HG03342 (cell line): ENCODE data around the gene CTSA.
"Not testable (repeated sequence)": the region's sequence is repeated elsewhere in the genome, so short reads cannot be mapped to it uniquely, and the experiment has no call there.

ENCODE experiments used
- ATAC-seq: cut with Tn5 transposase; IDR thresholded peaks from one replicate; pipeline ENCODE4 v1.9.1; 2021; ENCODE audit warnings: mild to moderate bottlenecking, moderate library complexity; ENCODE audit not compliant: unreplicated experiment

CTSA gene

GRCh38 chr20:45911486-45912343 lies 20.6 kb downstream of the CTSA start, which contains the start of gene PLTP:
Gene PLTP, minus strand, starts transcription at chr20:45912155. Its CDS starts 703 bp downstream, at chr20:45911452.
- ATAC-seq, result no peak

- no peak for ATAC-seq
Observed at GRCh38 chr20:45912344-45912682, 21.2 kb downstream of the CTSA start.

DNA sequence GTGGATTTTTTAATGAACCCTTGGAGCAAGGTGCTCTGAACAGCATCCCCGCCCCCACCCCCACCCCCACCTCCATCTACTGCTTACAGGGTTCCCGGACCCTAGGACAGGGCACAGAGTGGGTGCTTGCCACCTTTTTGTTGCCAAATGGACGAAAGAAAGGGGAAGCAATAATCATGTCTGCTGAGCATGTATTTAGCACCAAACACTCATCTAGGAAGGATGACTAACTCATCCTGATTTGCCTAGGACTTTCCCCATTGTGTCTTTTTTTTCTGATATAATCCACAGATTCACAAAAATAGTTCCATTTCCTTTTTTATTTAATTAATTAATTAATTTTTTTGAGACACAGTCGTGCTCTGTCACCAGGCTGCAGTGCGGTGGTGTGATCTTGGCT lies 22.0 kb downstream of the CTSA start:
- no peak for ATAC-seq

- no peak for ATAC-seq
Observed at GRCh38 chr20:45917790-45918141, 26.6 kb downstream of the CTSA start.

GRCh38 chr20:45918182-45918737 lies 27.1 kb downstream of the CTSA start:
- ATAC-seq, result no peak

DNA sequence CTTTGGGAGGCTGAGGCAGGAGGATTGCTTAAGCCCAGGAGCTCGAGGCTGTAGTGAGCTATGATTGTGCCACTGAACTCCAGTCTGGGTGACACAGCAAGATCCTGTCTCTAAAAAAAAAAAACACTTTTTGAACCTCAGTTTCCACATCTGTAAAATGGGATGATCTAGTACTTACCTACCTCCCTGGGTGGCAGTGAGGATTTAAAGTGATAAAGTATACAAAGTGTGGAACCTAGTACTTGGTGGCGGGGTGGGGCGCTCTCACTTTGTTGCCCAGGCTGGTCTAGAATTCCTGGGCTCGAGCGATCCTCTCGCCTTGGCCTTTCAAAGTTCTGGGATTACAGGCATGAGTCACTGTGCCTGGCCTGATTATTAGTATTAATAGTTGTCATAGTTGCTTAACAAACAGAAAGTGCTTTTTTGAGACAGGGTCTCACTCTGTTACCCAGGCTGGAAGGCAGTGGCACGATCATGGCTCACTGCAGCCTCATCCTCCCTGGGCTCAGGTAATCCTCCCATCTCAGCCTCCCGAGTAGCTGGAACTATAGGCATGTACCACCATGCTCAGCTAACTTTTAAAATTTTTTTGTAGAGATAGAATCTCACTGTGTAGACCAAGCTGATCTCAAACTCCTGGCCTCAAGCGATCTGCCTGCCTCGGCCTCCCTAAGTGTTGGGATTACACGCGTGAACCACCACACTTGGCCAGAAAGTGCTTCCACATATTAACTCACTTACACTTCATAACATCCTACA lies 27.8 kb downstream of the CTSA start:
- ATAC-seq, result no peak

DNA sequence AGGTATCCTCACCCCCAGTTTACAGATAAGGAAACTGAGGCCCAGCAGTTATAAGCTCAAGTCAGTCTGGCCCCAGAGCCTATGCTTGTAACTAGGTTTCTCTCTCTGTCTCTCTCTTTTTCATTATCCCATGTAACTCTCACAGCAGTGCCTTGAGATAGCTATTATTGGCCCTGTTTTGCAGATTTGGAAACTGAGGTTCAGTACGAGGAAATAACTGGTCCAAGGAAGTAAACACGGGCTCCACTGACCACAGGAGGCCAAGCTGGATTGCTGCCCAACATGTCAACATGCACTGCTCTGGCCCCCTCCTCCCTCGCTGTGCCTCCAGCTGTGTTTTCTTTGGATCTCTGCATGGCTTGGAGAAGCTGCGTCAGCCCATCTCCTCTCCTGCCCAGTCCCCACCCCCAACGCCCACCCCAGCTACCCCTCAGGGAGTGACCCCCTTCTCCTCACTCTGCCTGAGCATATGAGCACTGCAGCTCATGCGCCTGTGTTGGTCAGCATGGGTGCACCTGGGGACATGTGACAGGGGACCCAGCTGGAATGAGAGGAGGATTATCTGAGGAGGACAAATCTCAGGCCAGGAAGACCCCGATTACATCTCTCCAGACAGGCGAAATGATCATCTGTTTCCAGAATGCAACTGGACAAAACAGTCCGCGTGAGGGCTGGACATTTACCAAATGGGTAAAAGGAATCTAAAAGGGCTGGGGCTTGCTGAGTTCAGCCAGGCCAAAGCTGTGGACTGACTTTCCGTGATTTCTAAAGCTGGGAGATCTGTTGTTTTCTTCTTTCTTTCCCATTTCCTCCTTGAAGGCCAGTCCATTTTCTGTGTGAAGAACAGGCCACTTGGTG lies 28.6 kb downstream of the CTSA start:
- no peak for ATAC-seq

DNA sequence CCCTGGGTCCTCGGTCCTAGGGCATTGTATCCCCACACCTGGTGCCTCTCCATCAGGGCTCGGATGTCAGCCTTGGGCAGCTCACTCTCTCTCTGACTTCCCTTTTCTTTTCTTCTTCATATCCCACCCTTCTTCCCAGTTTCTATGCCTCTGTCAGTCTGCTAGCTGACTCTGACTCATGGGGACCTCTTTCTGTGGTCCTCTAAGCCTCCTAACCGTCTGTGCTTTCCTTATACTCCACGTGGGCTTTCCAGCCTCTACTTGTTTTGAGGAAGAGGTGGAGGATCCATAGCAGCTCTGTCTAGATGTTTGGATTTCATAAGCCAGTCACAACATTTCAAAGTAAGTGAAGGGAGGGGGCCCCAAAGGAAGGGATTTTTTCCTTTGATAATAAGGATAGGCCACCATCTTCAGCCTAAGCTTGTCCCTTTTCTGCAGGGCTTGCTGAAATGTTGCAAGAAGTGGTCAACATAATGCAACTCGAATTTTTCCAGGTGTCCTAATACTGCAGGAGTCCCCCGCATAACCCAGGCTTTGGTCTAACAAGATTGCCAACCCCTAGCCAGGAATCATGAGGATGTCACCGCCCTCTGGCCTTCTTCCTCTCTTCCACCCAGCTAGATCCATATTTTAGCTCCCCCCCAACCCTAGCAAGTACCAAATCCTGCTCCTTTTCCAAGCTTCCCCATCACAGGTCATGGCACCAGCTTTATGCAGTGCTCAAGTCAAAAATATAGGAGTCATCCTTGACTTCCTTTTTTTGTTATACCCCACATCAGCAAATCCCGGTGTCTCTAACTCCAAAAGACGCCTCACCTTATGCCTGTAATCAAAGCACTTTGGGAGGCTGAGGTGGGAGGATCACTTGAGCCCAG lies 29.6 kb downstream of the CTSA start:
- no peak for ATAC-seq

DNA sequence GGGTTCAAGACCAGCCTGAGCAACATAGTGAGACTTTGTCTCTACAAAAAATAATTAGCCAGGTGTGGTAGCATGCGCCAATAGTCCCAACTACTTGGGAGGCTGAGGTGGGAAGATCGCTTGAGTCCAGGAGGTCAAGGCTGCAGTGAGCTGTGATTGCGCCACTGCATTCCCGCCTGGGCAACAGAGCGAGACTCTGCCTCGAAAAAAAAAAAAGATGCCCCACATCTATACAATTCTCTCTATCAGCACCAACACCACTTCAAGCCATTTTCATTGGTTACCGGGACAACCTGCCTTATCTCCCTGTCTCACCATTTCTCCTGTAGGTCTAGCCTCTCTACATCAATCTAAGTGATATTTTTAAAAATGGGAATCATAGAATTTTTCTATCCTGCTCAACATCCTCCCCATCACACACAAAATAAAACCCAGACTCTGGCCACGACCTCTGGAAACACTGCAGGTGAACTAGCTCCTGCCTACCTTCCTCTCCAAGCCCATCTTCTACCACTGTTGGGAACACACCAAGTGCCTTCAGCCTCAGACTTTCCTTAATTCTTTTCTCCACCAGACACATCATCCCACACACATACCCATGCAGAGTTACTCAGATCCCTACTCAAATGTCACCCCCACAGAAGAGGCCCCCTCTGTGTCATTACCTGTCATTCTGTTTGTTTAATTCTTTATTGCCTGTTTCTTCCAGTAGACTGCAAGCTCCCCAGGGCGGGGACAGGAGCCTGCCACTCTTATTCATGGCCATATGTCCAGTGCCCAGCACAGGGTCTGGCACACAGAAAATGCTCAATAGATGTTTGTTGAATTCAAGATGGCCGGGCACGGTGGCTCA lies 30.4 kb downstream of the CTSA start:
- no peak for ATAC-seq

DNA sequence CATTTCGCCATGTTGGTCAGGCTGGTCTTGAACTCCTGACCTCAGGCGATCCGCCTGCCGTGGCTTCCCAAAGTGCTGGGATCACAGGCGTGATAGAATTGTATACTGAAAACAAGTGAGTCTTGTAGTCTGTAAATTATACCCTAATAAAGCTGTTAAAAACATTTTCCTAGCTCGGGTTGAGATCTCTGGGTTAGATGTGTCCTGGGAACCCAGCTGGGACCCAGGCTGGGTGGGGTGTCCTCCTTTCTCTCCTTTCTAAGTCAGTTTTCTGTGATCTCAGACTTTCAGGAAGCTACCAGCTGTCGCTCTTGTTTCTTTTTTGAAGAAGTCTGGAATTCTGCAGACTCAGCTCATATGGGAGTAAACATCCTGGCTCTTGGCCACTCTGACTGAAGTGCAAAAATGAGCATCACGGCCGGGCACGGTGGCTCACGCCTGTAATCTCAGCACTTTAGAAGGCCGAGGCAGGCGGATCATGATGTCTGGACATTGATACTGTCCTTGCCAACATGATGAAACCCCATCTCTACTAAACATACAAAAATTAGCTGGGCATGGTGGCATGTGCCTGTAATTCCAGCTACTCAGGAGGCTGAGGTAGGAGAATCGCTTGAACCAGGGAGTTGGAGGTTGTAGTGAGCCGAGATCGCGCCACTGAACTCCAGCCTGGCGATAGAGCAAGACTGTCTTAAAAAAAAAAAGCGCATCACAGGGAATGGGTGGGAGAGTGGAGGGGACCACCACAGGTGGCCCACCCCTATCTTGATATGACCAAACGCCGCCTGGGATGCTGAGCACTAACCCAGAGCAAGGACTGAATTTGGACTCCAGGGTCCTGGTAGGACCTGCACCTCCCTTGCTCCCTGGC lies 33.5 kb downstream of the CTSA start:
- no peak for ATAC-seq

GRCh38 chr20:45925821-45926506 lies 34.8 kb downstream of the CTSA start:
- ATAC-seq, result no peak

GRCh38 chr20:45926731-45927070 lies 35.6 kb downstream of the CTSA start:
- no peak for ATAC-seq

GRCh38 chr20:45927071-45927878 lies 36.1 kb downstream of the CTSA start:
- ATAC-seq, result no peak

DNA sequence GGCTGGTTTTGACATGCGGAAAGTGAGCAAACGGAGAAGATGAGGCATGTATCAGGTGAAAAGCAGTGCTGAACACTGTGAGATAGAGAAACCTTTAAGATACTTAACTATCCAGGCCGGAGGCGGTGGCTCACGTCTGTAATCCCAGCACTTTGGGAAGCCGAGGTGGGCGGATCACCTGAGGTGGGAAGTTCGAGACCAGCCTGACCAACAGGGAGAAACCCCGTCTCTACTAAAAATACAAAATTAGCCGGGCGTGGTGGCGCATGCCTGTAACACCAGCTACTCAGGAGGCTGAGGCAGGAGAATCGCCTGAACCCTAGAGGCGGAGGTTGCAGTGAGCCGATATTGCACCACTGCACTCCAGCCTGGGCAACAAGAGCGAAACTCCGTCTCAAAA lies 40.5 kb downstream of the CTSA start:
- not testable (repeated sequence) for ATAC-seq

GRCh38 chr20:45933266-45934045 lies 42.3 kb downstream of the CTSA start:
- ATAC-seq, result no peak

GRCh38 chr20:45934046-45934585 lies 43.0 kb downstream of the CTSA start:
- ATAC-seq, result peak; percentile 2
